Stimulated activated CD8-positive, alpha-beta memory T cell treated with anti-CD3 and anti-CD28 coated beads, Interleukin-12 subunit alpha, Interleukin-12 subunit beta, amount 100 ng/mL, for 4 hours (primary cell): ENCODE measurements around the gene TBCC.

Experiments
- DNase-seq: peaks from one replicate; pipeline ENCODE4 v3.0.0-alpha.2; 2020; ENCODE audit warnings: low read depth

TBCC gene

GRCh38 chr6:42745640-42746462 lies at the start of gene TBCC:
Gene TBCC (minus strand): TSS chr6:42746103. CDS start chr6:42746073, 30 bp downstream.
- DNase-seq, result peak; percentile 84

- DNase-seq, result no peak
Observed at GRCh38 chr6:42795651-42796050, 49.7 kb upstream of the TBCC start.

- DNase-seq, result no peak
Observed at GRCh38 chr6:42791706-42792320, 45.9 kb upstream of the TBCC start.

GRCh38 chr6:42790549-42791181 lies 44.8 kb upstream of the TBCC start:
- no peak for DNase-seq

- no peak for DNase-seq
Observed at GRCh38 chr6:42788671-42789070, 42.8 kb upstream of the TBCC start.

- no peak for DNase-seq
Observed at GRCh38 chr6:42787063-42787472, 41.2 kb upstream of the TBCC start.

GRCh38 chr6:42786525-42786985 lies 40.7 kb upstream of the TBCC start:
- DNase-seq, result no peak

GRCh38 chr6:42784717-42785498 lies 39.0 kb upstream of the TBCC start:
- no peak for DNase-seq

GRCh38 chr6:42783876-42784642 lies 38.2 kb upstream of the TBCC start:
- DNase-seq, result no peak

- peak; percentile 68 for DNase-seq
Observed at GRCh38 chr6:42783177-42783875, 37.4 kb upstream of the TBCC start.

GRCh38 chr6:42782689-42783176 lies 36.8 kb upstream of the TBCC start:
- DNase-seq, result peak; percentile 62

GRCh38 chr6:42781796-42782688 lies 36.1 kb upstream of the TBCC start, which contains the start of gene BICRAL:
Gene BICRAL (plus strand): TSS chr6:42782052. CDS start chr6:42822023, 39,971 bp downstream.
- peak; percentile 46 for DNase-seq

GRCh38 chr6:42781546-42781795 lies 35.6 kb upstream of the TBCC start:
- no peak for DNase-seq

GRCh38 chr6:42779521-42779920 lies 33.6 kb upstream of the TBCC start:
- no peak for DNase-seq

GRCh38 chr6:42778122-42778521 lies 32.2 kb upstream of the TBCC start:
- no peak for DNase-seq

GRCh38 chr6:42777126-42777822 lies 31.4 kb upstream of the TBCC start:
- no peak for DNase-seq

GRCh38 chr6:42774821-42775487 lies 29.1 kb upstream of the TBCC start:
- DNase-seq, result peak; percentile 19

- no peak for DNase-seq
Observed at GRCh38 chr6:42774201-42774600, 28.3 kb upstream of the TBCC start.

- no peak for DNase-seq
Observed at GRCh38 chr6:42771741-42772100, 25.8 kb upstream of the TBCC start.
